Tibial nerve (tissue), 4 donors: Measurements from ENCODE around the gene SCGB1C2.

ENCODE experiments used
- CTCF ChIP-seq, 5 experiments: fragments of 200-600 bp in 3 of 5; fragments of 450-650 bp in 2 of 5; sonication (generic) in 3 of 5; IDR thresholded peaks; one replicate each; pipeline ENCODE4 v1.5.1; 2016 to 2019; ENCODE audit warnings: antibody characterized with exemption in 5 of 5, mild to moderate bottlenecking in 3 of 5, moderate library complexity in 2 of 5
- EP300 ChIP-seq, 2 donors: sonication (generic); formaldehyde crosslinking; IDR thresholded peaks; one replicate each; pipeline ENCODE4 v1.6.1; 2017; ENCODE audit warnings: antibody characterized with exemption in 2 of 2, mild to moderate bottlenecking in 1 of 2
- POLR2A ChIP-seq, 2 donors: fragments of 450-650 bp; IDR thresholded peaks; one replicate each; pipeline ENCODE4 v1.6.1; 2017; ENCODE audit warnings: antibody characterized with exemption in 2 of 2, mild to moderate bottlenecking in 2 of 2, moderate library complexity in 2 of 2

DNA sequence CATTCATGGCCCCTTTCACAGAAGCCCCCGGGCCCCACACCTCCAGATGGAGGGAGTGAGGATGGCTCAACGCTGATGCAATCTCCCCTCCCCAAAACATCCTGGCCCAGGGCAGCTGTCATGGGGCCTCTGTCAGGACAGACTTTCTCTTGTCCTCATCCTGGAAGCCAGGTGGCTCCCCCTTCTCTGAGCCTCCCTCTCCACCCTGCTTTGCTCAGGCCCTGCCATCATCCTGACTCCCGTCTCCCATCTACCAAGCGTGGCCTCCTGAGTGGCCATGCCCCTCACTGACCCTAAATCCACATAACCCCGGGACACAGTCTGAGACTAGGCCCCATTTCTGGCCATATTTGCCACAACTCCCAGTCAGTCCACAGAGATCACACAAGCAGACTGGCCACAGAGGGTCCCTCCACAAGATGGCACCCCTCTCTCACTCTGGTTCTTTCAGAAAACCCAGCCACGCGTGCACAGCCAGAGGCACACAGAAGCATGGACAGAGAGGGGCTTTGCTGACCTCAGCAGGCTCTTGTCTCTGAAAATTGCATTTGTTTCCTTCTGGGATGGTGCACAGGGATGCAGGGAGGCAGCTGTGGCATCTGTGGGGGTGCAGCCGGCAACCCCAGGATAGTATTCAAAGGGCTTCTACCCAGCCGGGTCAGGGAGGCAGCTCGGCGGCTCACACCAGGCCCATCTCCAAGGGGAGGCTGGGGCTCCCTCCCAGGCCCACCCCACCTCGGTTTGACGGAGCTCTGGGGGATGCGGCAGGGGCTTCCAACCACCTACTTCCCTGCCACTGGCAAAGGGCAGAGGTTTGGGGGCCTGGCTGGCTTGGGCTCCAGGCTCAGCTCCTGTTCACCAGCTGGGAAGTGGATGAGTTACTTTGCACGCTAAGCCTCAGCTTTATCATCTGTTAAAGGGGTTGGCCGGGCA is 27.2 kb downstream of the SCGB1C2 start:
- peak; percentile 19 to 71 (median 42) for TF ChIP-seq CTCF (IDR thresholded peaks at IDR 0.05)
- no peak for TF ChIP-seq POLR2A (IDR thresholded peaks at IDR 0.05)
- no peak for TF ChIP-seq EP300 (IDR thresholded peaks at IDR 0.05)
